GM23248 (cell line): ENCODE measurements around the gene PLEK. TPM values are rescaled to one million over a fixed set of nuclear protein-coding genes. Genes with fewer than 3 reads are reported as not detected.
"Not testable (repeated sequence)": the region's sequence is repeated elsewhere in the genome, so short reads cannot be mapped to it uniquely, and the experiment has no call there.

ENCODE experiments used
- DNase-seq: peaks from one replicate; pipeline ENCODE4 v3.0.0-alpha.2; 2015
- H2AFZ ChIP-seq: fragments of 200-600 bp; sonication (generic); 2 replicates; pipeline ENCODE4 v1.6.1; 2016; ENCODE audit warnings: antibody characterized with exemption
- H3F3A ChIP-seq: fragments of 200-600 bp; sonication (generic); 2 replicates; pipeline ENCODE4 v1.6.1; 2016; ENCODE audit warnings: mild to moderate bottlenecking, antibody characterized with exemption, mixed run types; ENCODE audit not compliant: insufficient read depth
- H3K27ac ChIP-seq: fragments of 200-600 bp; sonication (generic); 2 replicates; pipeline ENCODE4 v1.5.1; 2016; ENCODE audit warnings: mild to moderate bottlenecking
- H3K27me3 ChIP-seq: fragments of 200-600 bp; sonication (generic); replicated peaks from 2 replicates; pipeline ENCODE4 v1.6.1; 2016; ENCODE audit warnings: mild to moderate bottlenecking; ENCODE audit not compliant: insufficient read depth
- H3K36me3 ChIP-seq: fragments of 200-600 bp; sonication (generic); 2 replicates; pipeline ENCODE4 v1.6.1; 2016; ENCODE audit warnings: low read depth, mild to moderate bottlenecking
- H3K4me1 ChIP-seq: fragments of 200-600 bp; sonication (generic); 2 replicates; pipeline ENCODE4 v1.6.1; 2016; ENCODE audit warnings: mild to moderate bottlenecking; ENCODE audit not compliant: insufficient read depth
- H3K4me2 ChIP-seq: fragments of 200-600 bp; sonication (generic); one replicate; pipeline ENCODE4 v1.6.1; 2016; ENCODE audit warnings: mild to moderate bottlenecking; ENCODE audit not compliant: unreplicated experiment
- H3K4me3 ChIP-seq: fragments of 200-600 bp; sonication (generic); 2 replicates; pipeline ENCODE4 v1.5.1; 2016; ENCODE audit warnings: mild to moderate bottlenecking
- H3K79me2 ChIP-seq: fragments of 200-600 bp; sonication (generic); 2 replicates; pipeline ENCODE4 v1.6.1; 2016; ENCODE audit warnings: mild to moderate bottlenecking; ENCODE audit not compliant: insufficient read depth
- H3K9ac ChIP-seq: fragments of 200-600 bp; sonication (generic); 2 replicates; pipeline ENCODE4 v1.6.1; 2016; ENCODE audit warnings: mild to moderate bottlenecking
- H3K9me2 ChIP-seq: fragments of 200-600 bp; sonication (generic); 2 replicates; pipeline ENCODE4 v1.6.1; 2016; ENCODE audit warnings: mixed run types, mild to moderate bottlenecking, moderate library complexity; ENCODE audit not compliant: insufficient read depth
- H3K9me3 ChIP-seq: fragments of 200-600 bp; sonication (generic); one replicate; pipeline ENCODE4 v1.6.1; 2017; ENCODE audit warnings: low read depth
- H4K20me1 ChIP-seq: fragments of 200-600 bp; sonication (generic); 2 replicates; pipeline ENCODE4 v1.6.0; 2016; ENCODE audit not compliant: insufficient read depth
- EZH2 ChIP-seq: fragments of 200-600 bp; sonication (generic); IDR thresholded peaks from 2 replicates; pipeline ENCODE4 v1.6.1; 2018; ENCODE audit warnings: antibody characterized with exemption, mild to moderate bottlenecking; ENCODE audit not compliant: insufficient read depth, poor library complexity, severe bottlenecking
- EZH2phosphoT487 ChIP-seq: fragments of 200-600 bp; sonication (generic); IDR thresholded peaks from 2 replicates; pipeline ENCODE4 v1.6.1; 2018; ENCODE audit warnings: antibody characterized with exemption, moderate library complexity, mild to moderate bottlenecking, low read depth; ENCODE audit not compliant: insufficient read depth
- WGBS, 2 experiments: methylation state at CpG; one replicate each; pipeline ENCODE4 v1.1.6; 2015 to 2017; ENCODE audit warnings: low lambda C conversion rate in 2 of 2, low coverage in 1 of 2; ENCODE audit errors: missing lambda C conversion rate in 2 of 2; 5-methylcytosine and 5-hydroxymethylcytosine counted together
- in situ Hi-C: fragments of 300-500 bp; cut with MboI; formaldehyde crosslinking; loops from 2 replicates; pipeline ENCODE4 v1.15.0; 2020
- polyA plus RNA-seq: library from polyadenylated mRNA; unstranded; fragments of >200 nt; fragmentation: Nextera tagmentation; extraction: Ambion mirVana; gene quantifications from 2 replicates; pipeline ENCODE4 v1.2.1, GENCODE V29; 2016
- total RNA-seq: library from RNA; depleted of rRNA; stranded (reverse); fragments of >200 nt; shearing (Covaris generic); gene quantifications from 2 replicates; pipeline ENCODE4 v1.2.3, GENCODE V29; 2014

Gene PLEK
- total and polyA plus RNA-seq, 2 experiments from 2014 or later: 0.15 TPM; not detected in 1

- TF ChIP-seq EZH2phosphoT487 (no peak), EZH2 (no peak)
- H3F3A ChIP-seq: no peaks in the 10 kb centered on the region
- WGBS, 2 experiments: 0 to 6% methylated on average over 2 of the region's 2 CpGs
- no peaks in the 10 kb centered on the region for H3K9me3 ChIP-seq
- no peaks in the 10 kb centered on the region for H3K4me1 ChIP-seq
- H3K9ac ChIP-seq: no peak overlapping the region
- H3K4me2 ChIP-seq: no peak overlapping the region
- no peak overlapping the region for H3K4me3 ChIP-seq
- no peaks in the 10 kb centered on the region for H4K20me1 ChIP-seq
- no peaks in the 10 kb centered on the region for H3K79me2 ChIP-seq
- in situ Hi-C loops: no loop called here
- H3K27ac ChIP-seq: no peak overlapping the region
- no peaks in the 10 kb centered on the region for H3K9me2 ChIP-seq
- peaks cover 5% of the 10 kb centered on the region for H3K27me3 ChIP-seq
- DNase-seq: no peak
- H3K36me3 ChIP-seq: no peaks in the 10 kb centered on the region
- no peak overlapping the region for H2AFZ ChIP-seq
Observed at GRCh38 chr2:68390114-68390513, 25.0 kb downstream of the PLEK start.

GRCh38 chr2:68390586-68390985 is 25.5 kb downstream of the PLEK start:
- no peaks in the 10 kb centered on the region for H4K20me1 ChIP-seq
- no peaks in the 10 kb centered on the region for H3K79me2 ChIP-seq
- DNase-seq: no peak
- no peak overlapping the region for H3K4me2 ChIP-seq
- H3K9me3 ChIP-seq: no peaks in the 10 kb centered on the region
- H3K4me1 ChIP-seq: no peaks in the 10 kb centered on the region
- no peak overlapping the region for H3K4me3 ChIP-seq
- TF ChIP-seq EZH2 (no peak), EZH2phosphoT487 (no peak)
- H3K9me2 ChIP-seq: no peaks in the 10 kb centered on the region
- H3K27ac ChIP-seq: no peak overlapping the region
- in situ Hi-C loops: no loop called here
- no peak overlapping the region for H3K9ac ChIP-seq
- H3K36me3 ChIP-seq: no peaks in the 10 kb centered on the region
- H3F3A ChIP-seq: no peaks in the 10 kb centered on the region
- peaks cover 5% of the 10 kb centered on the region for H3K27me3 ChIP-seq
- H2AFZ ChIP-seq: no peak overlapping the region

- Histone ChIP-seq H3K79me2 (no peaks in the 10 kb centered on the region), H3K4me3 (no peak overlapping the region), H3F3A (no peaks in the 10 kb centered on the region), H3K9me2 (no peaks in the 10 kb centered on the region), H3K27me3 (peaks cover 5% of the 10 kb centered on the region), H4K20me1 (no peaks in the 10 kb centered on the region), H3K9ac (no peak overlapping the region), H3K27ac (no peak overlapping the region), H3K36me3 (no peaks in the 10 kb centered on the region), H3K9me3 (no peaks in the 10 kb centered on the region), H3K4me1 (no peaks in the 10 kb centered on the region), H2AFZ (no peak overlapping the region), H3K4me2 (no peak overlapping the region)
- DNase-seq: no peak
- TF ChIP-seq EZH2phosphoT487: no peak
- TF ChIP-seq EZH2: no peak
- in situ Hi-C loops: no loop called here
- 62 to 73% methylated on average over 2 of the region's 2 CpGs for WGBS, 2 experiments
Observed at GRCh38 chr2:68391099-68391498, 26.0 kb downstream of the PLEK start.

- whole genome bisulfite sequencing, 2 experiments: 39 to 79% methylated on average over 2 of the region's 2 CpGs
- Histone ChIP-seq H3K27ac (no peak overlapping the region), H3K9me2 (no peaks in the 10 kb centered on the region), H4K20me1 (no peaks in the 10 kb centered on the region), H3K4me3 (no peak overlapping the region), H3K4me1 (no peaks in the 10 kb centered on the region), H2AFZ (no peak overlapping the region), H3K36me3 (no peaks in the 10 kb centered on the region), H3F3A (no peaks in the 10 kb centered on the region), H3K9ac (no peak overlapping the region), H3K4me2 (no peak overlapping the region), H3K9me3 (no peaks in the 10 kb centered on the region), H3K27me3 (peaks cover 5% of the 10 kb centered on the region), H3K79me2 (no peaks in the 10 kb centered on the region)
- DNase-seq: no peak
- no peak for TF ChIP-seq EZH2
- in situ Hi-C loops: no loop called here
Observed at GRCh38 chr2:68391869-68392268, 26.8 kb downstream of the PLEK start.

GRCh38 chr2:68396093-68396492 is 31.0 kb downstream of the PLEK start:
- no peak overlapping the region for H3K9ac ChIP-seq
- no peaks in the 10 kb centered on the region for H4K20me1 ChIP-seq
- no peak for DNase-seq
- TF ChIP-seq EZH2: no peak
- TF ChIP-seq EZH2phosphoT487: no peak
- no peak overlapping the region for H3K4me2 ChIP-seq
- no peaks in the 10 kb centered on the region for H3K79me2 ChIP-seq
- H3K9me2 ChIP-seq: no peaks in the 10 kb centered on the region
- H3K4me3 ChIP-seq: no peak overlapping the region
- 63 to 70% methylated on average over 4 of the region's 4 CpGs for WGBS, 2 experiments
- H3K9me3 ChIP-seq: no peaks in the 10 kb centered on the region
- no peak overlapping the region for H2AFZ ChIP-seq
- no peaks in the 10 kb centered on the region for H3K4me1 ChIP-seq
- H3K36me3 ChIP-seq: no peaks in the 10 kb centered on the region
- H3K27me3 ChIP-seq: no peaks in the 10 kb centered on the region; the same call in 1 of the 2 replicates
- no peaks in the 10 kb centered on the region for H3F3A ChIP-seq
- in situ Hi-C loops: no loop called here
- H3K27ac ChIP-seq: no peak overlapping the region

GRCh38 chr2:68397704-68398263 is 32.7 kb downstream of the PLEK start:
- not testable (repeated sequence) for H3K4me2 ChIP-seq
- WGBS, 2 experiments: 68 to 70% methylated on average over 3 of the region's 3 CpGs

More at GRCh38 chr2:68397704-68398263, 32.7 kb downstream of the PLEK start:
- DNase-seq, H3K79me2 ChIP-seq, H3K9me2 ChIP-seq, H3F3A ChIP-seq, in situ Hi-C loops, H3K4me1 ChIP-seq, H3K9ac ChIP-seq, H3K4me3 ChIP-seq, H3K27ac ChIP-seq, H2AFZ ChIP-seq, H3K9me3 ChIP-seq, H4K20me1 ChIP-seq, H3K27me3 ChIP-seq, H3K36me3 ChIP-seq: not testable (repeated sequence)
